LoVo (cell line): Measurements from ENCODE around the gene MALT1.
"Not testable (repeated sequence)": the region's sequence is repeated elsewhere in the genome, so short reads cannot be mapped to it uniquely, and the experiment has no call there.

Experiments
- DNase-seq: peaks from one replicate; pipeline ENCODE4 v3.0.0-alpha.2; 2016; ENCODE audit warnings: low spot score

The MALT1 gene, protein sequence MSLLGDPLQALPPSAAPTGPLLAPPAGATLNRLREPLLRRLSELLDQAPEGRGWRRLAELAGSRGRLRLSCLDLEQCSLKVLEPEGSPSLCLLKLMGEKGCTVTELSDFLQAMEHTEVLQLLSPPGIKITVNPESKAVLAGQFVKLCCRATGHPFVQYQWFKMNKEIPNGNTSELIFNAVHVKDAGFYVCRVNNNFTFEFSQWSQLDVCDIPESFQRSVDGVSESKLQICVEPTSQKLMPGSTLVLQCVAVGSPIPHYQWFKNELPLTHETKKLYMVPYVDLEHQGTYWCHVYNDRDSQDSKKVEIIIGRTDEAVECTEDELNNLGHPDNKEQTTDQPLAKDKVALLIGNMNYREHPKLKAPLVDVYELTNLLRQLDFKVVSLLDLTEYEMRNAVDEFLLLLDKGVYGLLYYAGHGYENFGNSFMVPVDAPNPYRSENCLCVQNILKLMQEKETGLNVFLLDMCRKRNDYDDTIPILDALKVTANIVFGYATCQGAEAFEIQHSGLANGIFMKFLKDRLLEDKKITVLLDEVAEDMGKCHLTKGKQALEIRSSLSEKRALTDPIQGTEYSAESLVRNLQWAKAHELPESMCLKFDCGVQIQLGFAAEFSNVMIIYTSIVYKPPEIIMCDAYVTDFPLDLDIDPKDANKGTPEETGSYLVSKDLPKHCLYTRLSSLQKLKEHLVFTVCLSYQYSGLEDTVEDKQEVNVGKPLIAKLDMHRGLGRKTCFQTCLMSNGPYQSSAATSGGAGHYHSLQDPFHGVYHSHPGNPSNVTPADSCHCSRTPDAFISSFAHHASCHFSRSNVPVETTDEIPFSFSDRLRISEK

DNA sequence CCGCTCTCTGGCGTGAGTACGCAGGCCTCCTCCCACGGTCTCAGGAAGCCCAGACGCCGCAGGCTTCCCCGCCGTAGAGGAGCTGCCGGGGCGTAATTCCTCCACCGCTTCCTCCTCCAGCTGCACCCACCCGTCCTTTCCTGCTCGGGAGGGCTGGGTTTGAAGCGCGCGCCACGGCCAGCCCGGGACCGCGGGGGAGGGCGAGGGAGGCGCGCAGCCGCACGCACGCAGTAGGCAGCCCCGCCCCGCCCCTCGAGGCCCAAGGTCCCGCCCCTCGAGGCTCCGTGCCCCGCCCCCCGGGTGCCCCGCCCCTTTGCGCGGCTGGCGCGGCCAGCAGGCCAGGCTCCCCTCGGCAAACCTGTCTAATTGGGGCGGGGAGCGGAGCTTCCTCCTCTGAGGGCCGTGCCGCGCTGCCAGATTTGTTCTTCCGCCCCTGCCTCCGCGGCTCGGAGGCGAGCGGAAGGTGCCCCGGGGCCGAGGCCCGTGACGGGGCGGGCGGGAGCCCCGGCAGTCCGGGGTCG, at the start of gene MALT1:
MALT1 (plus strand) TSS at position 355 of the 521 bp plus-strand sequence. CDS start 179 bp downstream, outside the sequence.
- peak; percentile 90 for DNase-seq

- no peak for DNase-seq
Measured at GRCh38 chr18:58624011-58624410, 47.3 kb upstream of the MALT1 start.

GRCh38 chr18:58625839-58626238, 45.4 kb upstream of the MALT1 start:
- DNase-seq = no peak

DNA sequence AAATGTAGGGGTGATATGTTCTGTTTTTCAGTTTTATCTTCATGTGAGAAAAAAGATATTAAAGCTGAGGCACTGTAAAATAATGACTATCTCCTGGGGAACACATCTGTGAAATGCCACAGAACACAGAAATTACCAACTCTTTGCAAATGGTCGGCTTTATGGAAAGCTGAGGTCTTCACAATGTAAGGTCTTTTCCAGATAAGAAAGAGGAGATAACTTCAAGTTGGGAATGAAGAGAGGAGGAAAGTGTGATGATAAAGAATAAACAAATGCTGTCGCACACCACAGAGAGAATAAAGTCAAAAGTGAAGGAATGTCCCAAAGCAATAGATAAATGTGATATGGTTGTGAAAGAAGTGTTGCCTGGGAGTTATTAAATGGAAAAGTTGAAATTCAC, 41.2 kb upstream of the MALT1 start:
- DNase-seq = no peak

DNA sequence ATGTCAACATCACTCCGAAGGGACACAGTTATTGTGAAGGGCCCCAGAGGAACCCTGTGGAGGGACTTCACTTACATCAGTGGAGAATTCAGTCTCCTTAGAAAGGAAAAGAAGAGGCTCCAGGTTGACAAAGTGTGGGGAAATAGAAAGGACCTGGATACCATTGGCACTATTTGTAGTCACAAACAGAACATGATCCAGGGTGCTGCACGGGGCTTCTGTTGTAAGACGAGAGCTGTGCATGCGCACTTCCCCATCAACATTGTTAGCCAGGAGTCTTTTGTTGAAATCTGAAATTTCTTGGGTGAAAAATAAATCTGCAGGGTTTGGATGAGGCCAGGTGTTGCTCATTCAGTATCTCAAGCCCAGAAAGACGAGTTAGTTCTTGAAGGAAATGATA, 40.0 kb upstream of the MALT1 start:
- DNase-seq = no peak

- DNase-seq = no peak
Measured at GRCh38 chr18:58632552-58632951, 38.7 kb upstream of the MALT1 start.

- DNase-seq = no peak
Measured at GRCh38 chr18:58633874-58634273, 37.4 kb upstream of the MALT1 start.

GRCh38 chr18:58635891-58636290, 35.4 kb upstream of the MALT1 start:
- no peak for DNase-seq

- no peak for DNase-seq
Measured at GRCh38 chr18:58637197-58637596, 34.1 kb upstream of the MALT1 start.

DNA sequence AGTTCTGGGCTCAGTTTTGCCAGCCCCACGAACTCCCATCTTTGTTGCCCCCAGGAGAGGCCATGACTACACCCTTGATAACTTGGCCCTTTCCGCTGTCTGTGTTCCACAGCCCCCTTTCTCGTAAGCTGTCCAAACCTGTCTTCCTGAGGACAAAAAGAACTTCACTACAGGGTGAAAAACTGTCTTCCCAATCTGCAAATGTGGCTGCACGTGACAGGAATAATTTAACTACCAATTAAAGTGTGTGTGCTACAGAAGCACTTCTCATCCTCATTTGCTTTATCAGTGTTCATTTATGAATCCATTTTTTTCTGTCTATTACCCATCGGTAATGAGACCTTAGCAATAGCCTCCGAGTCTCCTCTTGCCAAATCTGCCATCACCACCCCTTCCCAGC, 33.3 kb upstream of the MALT1 start:
- no peak for DNase-seq

GRCh38 chr18:58638441-58638840, 32.8 kb upstream of the MALT1 start:
- DNase-seq = no peak

DNA sequence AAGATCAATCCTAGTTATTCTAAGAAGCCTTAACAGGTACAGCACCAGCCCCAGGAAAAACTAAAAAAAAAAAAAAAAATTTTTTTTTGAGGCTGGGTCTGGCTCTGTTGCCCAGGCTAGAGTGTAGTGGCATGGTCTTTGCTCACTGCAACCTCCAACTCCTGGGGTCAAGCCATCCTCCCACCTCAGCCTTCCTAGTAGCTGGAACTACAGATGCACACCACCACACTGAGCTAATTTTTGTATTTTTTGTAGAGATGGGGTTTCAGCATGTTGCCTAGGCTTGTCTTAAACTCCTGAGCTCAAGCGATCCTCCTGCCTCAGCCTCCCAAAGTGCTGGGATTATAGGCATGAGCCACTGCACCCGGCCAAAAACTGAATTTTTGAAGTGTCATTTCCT, 32.0 kb upstream of the MALT1 start:
- no peak for DNase-seq

DNA sequence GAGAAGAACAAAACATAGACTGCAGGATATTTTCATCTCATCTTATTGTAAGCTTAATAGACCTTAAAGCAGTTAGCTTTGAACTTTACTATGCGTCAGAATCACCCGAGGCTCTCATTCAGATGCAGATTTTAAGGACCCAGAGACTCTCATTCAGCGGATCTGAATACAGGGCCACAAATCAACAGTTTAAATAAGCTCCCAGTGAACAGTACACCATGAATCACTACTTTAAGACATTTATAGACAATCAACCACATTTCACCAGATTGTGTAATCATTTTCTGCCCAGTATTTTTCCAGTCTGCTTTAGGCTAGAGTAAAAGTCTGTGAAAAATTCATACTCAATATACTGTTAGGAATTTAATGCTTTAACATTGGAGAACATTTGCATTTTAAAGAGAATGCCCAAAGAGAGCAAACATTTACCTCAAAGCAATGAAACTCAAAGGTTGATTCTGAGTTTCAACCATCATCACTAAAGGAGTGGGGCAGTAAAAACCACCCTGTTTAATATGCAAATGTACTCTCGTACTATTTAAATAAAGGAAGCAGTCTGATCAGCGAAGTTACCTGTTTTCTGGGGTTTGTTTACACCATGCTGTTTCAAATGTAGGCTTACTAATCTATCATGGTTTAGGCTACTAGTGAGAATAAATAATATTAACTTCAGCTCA, 31.4 kb upstream of the MALT1 start:
- peak; percentile 33 for DNase-seq

DNA sequence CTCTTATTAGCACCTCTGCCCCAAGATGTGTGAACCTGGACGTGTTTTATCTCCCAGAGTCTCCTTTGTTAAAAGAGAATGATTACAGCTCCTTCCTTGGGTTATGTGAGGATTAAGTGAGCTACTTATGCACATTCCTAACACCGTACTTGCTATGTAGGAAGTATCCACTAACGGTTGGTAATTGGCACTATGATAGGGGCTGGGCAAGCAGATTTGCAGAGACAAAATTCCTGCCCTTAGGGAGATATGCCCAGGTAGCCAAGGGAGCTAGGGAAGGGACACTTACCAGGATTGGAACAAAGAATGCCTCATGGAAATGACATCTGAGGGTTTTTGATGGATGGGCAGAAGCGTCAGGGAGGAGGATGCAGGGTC, 30.8 kb upstream of the MALT1 start:
- no peak for DNase-seq

DNA sequence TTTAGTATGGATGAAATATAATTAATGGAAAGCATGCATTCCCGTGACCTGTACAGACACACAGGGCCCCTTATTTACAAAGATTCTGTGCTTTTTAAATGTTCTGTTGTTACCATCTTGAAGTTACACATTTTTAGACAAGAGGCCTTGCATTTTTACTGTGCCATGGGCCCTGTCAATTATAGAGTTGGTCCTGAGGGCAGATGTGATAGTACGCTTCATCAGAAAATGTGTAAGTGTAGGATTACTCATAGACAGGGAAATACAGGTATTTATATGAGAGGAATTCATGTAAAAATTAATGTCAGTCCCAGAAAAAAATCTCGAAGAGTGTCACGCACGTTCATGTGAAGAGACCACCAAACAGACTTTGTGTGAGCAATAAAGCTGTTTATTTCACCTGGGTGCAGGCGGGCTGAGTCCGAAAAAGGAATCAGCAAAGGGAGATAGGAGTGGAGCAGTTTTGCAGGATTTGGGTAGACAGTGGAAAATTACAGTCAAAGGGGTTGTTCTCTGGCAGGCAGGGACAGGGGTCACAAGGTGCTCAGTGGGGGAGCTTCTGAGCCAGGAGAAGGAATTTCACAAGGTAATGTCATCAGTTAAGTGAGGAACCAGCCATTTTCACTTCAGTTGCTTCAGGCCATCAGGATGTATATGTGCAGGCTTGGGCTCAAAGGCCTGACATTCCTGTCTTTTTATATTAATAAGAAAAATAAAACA, 30.2 kb upstream of the MALT1 start:
- no peak for DNase-seq

- not testable (repeated sequence) for DNase-seq
Measured at GRCh38 chr18:58643557-58643956, 27.7 kb upstream of the MALT1 start.

GRCh38 chr18:58645398-58645797, 25.9 kb upstream of the MALT1 start:
- no peak for DNase-seq

DNA sequence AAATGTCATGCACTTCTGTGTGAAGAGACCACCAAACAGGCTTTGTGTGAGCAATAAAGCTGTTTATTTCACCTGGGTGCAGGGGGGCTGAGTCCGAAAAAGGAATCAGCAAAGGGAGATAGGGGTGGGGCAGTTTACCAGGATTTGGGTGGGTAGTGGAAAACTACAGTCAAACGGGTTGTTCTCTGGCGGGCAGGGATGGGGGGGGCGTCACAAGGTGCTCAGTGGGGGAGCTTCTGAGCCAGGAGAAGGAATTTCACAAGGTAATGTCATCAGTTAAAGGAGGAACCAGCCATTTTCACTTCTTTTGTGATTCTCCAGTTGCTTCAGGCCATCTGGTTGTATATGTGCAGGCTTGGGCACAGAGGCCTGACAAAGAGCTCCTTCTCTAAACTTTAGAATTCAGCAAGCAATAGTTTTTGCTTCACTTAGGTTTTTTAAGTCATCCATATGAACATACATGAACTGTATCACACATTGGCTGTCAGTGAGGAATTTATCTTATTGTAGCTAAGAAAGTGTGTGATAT, 24.9 kb upstream of the MALT1 start:
- DNase-seq = no peak

DNA sequence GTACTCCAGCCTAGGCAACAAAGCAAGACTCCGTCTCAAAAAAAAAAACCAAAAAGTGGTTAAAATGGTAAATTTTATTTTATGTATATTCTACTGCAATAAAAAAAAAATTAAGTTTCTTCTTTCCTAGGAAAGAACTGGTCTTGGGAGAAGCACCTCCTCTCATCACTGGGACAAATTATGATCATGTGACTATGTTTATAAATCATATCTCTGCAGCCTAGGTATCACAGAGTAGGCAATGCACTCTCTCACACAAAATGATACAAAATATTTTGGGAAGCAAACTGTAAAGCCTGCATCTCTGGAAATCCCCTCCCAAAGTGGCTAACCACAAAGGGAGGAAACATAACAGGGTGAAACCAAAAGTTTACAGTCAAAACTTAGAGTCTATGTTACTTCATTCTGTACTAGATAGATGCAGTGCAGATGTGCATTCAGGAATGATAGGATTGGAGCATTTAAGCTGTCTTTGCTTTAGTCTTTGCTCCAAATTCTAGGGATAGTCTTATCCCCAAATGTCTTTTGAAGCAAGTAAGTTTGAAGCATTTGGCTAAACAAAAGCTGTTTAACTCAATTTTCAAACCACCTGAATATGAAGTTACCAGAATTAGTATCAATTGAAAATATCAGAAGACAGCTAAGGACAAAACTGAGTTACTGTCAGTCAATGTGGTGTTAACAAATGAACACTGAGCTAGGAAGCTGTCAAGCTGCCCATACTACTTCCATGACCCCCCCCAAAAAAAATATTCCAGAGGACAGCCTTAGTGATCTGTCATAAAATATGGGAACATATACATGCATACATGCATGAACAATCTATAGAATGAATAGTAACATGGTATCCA, 21.1 kb upstream of the MALT1 start:
- no peak for DNase-seq

- not testable (repeated sequence) for DNase-seq
Measured at GRCh38 chr18:58650830-58651229, 20.4 kb upstream of the MALT1 start.
